ENCODE measurements around the gene ARFIP1.

The ARFIP1 gene

DNA sequence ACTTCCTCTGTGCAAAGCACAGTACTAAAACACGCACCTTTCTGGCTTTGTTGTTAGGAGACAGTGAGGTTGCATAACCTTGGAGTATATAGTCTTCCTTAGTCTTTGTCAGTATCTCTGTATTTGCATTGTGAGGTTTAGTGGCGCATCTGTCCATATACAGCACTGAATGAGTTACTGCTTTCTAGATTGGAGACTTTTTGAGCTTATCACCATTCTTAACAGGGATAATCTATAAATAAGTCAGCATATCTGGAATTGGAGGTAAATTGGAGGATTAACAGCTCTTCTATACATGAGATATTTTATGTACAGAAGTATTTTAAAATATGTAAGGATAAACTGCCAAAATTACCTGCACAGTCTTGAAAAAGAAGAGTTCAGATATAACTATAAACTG, 160.7 kb downstream of the ARFIP1 start:
- DNase-seq = no peak

DNA sequence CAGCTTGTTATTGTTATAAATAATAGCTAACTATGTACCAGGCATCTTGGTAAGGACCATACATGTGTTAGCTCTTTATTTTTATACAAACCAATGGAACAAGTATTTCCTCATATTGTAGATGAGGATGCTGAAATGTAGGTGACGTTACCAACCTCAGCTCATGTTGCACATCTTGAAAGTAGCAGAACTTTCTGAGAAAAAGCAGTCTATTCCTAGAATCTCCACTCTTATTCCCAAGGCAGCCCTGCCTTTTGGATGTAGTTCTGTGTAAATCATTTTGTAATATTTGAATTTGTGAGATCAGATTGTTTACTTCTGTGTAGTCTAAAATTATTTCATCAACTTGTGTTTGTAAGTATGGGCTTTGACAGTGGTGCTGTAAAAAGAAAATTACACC, 161.7 kb downstream of the ARFIP1 start:
- no peak for DNase-seq

DNA sequence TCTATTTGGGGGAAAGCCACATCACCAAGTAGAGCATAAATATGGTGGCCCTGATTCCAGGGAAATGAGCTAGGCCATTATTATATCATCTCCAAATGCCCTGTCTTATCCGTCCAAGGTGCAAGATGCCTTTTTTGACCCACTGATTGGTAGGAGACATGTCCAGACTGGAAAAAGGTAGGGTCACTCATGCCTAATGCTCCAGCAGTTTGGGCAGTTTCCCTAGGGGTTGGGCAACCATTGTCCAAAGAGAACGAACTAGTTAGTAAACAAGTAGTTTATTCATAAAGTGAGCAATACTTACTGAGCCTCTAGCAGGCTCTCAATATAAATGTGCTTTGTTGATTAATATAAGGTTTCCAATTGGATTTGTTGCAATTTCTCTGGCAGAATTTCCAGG, 162.6 kb downstream of the ARFIP1 start:
- DNase-seq = no peak

DNA sequence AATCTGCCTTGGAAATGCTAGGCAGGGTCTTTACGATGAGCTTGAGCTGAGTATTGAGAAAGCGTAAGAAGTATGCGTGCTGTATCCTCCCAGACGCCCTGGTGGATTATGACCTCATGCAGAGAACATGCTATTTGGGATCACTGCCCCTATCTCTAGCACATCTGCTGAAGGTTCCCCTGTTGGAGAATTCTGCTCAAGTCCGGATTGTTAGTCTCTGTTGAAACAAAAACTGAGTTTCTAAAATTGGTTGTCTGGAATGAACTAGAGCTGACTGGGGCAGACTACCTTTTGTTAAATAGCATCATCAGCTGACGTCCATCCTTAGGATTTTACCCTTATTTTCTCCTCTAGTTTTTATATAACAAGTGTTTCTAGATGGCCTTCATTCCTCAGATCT, 163.9 kb downstream of the ARFIP1 start:
- DNase-seq = peak; percentile 74

DNA sequence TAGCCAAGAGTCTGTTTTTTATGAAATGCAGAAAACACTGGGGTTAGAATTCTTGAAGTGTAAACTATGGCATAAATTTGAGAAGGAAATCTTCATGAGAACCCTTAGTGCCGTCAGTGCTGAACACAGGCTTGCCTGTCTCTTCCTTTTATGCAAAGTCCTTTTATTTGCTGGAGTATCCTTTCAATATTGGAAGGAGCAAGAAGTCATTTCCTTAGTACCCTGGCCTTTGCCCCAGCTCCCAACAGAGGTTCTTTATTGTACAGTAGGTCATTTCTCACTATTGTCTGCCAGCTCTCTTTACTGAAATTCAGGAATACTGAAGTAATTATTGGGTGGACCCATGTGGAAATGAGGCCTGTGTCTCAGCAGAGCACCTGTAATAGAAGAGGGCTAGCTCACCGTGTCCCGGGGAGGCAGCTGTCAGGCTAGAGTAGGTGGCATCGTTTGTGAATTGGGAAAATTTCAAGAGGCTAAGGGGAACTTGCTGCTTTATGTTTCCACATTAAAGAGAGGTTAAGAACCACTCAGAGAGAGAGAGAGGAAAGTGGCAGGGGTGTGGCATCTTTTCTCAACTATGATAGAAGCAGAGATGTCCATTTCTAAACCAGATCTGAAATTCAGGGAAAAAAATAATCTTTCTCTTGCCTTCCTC, 165.0 kb downstream of the ARFIP1 start:
- DNase-seq = no peak

DNA sequence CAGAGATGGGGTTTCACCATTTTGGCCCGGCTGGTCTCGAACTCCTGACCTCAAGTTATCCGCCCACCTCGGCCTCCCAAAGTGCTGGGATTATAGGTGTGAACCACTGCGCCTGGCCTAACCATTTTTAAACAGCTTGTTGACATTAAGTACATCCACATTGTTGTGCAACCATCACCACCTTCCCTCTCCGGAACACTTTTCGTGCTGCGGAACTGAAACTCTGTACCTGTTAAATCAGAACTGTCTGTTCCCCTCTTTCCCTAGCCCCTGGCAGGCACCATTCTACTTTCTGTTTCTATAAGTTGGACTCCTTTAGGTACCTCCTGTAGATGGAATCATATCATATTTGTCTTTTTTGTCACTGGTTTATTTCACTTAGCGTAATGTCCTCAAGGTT, 165.9 kb downstream of the ARFIP1 start:
- DNase-seq = no peak

GRCh38 chr4:152946446-152946845, 166.7 kb downstream of the ARFIP1 start:
- DNase-seq = no peak

DNA sequence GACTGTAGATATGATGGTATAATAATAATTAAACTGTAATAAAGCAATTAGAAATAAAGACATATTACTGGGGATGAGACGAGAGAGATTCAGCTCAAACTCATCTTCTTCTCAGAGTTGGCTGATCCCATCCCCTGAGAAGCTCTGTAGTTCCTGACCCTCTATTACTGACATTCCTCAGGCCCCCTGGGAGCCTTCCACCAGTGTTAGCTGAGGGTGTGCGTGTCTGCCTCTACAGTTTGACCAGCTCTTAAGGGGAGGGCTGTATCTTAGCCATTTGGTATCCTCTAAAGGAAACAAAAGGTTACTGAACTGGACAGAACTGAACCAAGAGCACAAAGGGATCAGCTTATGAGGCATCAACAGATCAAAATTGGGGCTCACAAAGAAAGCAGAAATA, 167.6 kb downstream of the ARFIP1 start:
- peak; percentile 57 for DNase-seq

DNA sequence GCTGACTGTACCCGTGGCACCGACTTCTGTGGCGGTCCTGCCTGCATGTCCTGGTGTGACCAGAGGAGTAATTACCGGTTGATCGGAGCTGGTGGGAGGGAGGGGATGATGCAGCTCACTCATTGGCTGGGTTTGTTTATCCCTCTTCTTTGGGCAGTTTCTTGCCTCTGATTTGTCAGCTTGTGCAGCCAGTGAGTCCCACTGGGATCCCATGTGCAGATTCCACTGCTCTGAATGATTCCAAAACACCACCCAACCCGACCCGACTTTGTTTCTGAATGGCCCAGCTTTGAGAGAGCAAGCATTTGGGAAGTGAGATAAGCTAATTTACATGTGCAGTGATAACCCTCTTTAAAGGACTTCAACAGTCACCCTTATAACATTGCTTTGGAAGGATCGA, 170.2 kb downstream of the ARFIP1 start:
- DNase-seq = no peak

DNA sequence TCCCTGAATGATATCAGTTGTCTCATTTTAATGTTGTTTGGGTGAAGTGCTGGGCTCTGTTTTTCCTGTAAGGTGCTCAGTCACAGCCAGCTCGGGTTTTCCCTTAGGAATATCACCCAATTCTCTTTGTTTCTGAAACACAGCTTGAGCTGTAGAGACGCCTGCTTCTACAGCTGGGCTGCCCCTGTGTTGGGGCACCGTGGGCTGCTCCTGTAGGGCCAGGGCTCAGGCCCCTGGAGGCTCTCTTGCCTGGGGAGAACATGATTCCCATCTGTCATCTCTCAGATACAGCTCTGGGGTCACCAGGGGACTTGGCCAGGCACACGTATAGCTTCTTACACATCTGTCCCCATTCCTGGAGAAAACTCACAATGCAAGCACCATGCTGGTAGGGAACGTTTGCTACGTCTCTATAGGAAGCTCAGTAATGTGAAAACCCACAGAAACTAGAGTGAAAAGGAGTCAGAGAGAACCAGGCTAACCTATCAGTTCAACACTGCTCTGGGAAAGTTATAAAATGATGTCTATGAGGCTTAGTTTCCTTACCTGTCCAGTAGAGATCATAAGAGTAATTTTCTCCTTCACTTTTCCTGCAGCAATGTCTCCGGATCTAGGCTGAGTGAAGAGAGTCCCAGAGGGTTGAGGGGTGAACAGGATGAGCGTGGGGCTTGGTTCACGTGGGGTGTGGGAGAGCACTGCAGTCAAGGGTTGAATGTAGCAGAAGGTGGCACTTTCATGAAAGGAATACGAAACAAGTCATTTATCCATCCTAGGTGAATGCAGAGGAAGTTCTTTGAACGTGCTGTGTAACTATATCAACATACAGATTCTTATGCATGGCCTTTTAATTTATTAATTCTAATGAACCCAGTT, 170.9 kb downstream of the ARFIP1 start:
- DNase-seq = no peak

- DNase-seq = no peak
Measured at GRCh38 chr4:152951348-152951747, 171.6 kb downstream of the ARFIP1 start.

DNA sequence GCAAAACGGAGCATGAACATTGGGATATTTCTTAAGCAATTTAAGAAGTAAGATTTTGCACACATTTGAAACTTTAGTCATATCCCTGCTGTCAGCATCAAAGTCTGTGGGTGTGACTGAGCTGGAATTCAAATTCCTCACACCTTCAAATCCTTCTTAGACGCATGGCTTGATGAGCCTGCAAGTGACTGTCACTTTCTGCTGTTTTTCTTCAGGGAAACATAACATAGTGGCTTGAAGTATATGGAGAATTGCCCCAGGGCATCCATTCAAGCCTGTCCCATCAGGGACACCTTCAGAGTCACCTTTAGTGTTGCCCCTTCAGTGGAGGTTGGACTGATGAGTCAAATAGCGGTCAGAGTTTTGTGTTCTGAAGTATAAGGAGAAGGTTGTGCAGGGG, 173.8 kb downstream of the ARFIP1 start:
- DNase-seq = no peak

- DNase-seq = no peak
Measured at GRCh38 chr4:152954741-152955140, 175.0 kb downstream of the ARFIP1 start.

- no peak for DNase-seq
Measured at GRCh38 chr4:152956147-152956546, 176.4 kb downstream of the ARFIP1 start.

- peak; percentile 77 for DNase-seq
Measured at GRCh38 chr4:152956650-152957436, 177.1 kb downstream of the ARFIP1 start.

GRCh38 chr4:152957437-152958171, 177.8 kb downstream of the ARFIP1 start:
- DNase-seq = no peak

- DNase-seq = no peak
Measured at GRCh38 chr4:152959080-152959479, 179.3 kb downstream of the ARFIP1 start.

DNA sequence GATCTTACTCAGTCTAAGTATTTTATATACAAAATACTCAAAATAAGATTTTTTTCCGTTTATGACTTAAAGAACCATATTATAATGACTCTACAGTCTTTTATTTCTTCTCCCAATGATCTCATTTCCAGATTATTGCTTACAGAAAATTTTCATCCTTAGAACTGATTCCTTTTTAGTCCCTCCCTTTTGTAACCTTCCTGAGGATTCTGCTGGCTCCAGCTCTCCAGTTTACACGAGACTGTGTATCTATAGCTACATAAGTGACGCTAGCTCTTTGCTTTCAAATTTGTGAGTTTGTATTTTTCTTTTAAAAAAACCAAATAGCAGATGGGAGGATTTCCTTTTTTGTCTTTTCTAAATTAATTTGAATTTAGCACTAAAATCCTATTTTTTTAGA, 180.3 kb downstream of the ARFIP1 start:
- no peak for DNase-seq

DNA sequence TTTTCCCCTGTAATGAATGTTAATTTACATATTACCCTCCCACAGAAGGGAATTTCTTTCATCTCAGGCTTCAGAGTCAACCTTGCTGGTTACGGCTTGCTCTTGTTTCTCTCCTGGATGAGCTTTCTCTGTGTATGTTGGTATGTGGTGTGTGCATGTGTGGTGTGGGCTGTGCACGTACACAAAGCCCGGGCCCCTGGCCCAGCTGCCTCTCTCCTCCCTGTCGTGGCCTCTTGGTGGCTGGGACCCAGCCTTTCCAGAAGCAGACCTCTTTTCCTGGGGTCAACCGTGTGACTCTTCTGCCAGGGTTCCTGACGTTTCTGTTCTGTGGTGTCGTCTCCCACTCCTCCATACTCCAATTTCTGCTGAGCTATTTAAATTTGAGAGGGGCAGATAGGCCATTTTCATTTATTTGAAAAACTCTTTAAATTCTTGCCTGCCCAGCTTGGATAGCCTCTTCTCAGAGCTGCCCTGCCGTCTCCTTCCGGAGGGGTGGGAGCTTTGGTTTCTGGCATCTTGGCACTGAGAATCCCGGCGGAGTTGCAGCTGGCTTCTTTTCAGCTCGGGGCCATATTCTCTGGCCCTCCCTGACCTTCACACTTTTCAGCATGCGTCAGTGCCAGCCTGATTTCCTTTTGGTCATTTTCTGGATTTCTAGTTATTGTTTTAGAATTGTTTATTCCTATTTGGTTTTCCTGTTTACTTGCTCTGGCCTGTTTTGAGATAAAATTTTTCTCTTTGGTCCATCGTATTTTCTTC, 181.4 kb downstream of the ARFIP1 start:
- no peak for DNase-seq

GRCh38 chr4:152961773-152962115, 182.0 kb downstream of the ARFIP1 start:
- no peak for DNase-seq

Measured in fibroblast of skin of scalp (primary cell).